ENCODE data around the gene QSER1. TPM values are rescaled to one million over a fixed set of nuclear protein-coding genes. Genes with fewer than 3 reads are reported as not detected.

The QSER1 gene
- total and polyA plus RNA-seq, 10 of the 15 experiments (the other 5 are each of a cell fraction or from before 2014, with no cell fraction given), result 2.1 to 15.0 (median 9.4) TPM

DNA sequence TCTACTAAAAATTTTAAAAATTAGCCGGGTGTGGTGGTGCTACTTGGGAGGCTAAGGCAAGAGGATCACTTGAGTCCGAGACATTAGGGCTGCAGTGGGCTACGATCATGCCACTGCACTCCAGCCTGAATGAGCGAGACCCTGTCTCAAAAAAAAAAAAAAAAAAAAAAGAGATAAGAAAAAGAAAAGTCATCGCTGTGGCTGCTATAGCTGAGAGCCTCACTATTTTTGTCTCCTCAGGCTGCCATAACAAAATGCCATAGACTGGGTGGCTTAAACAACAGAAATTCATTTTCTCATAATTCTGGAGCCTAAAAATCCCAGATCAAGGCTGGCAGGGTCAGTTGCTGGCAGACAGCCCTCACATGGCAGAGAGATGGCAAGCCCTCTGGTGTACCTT is 93.0 kb downstream of the QSER1 start:
- Histone ChIP-seq H3K27ac (ENCODE audit: control insufficient read depth, insufficient read depth) (no peak overlapping the region), H3K79me2 (ENCODE audit: control insufficient read depth, insufficient read depth, low read length) (no peaks in the 10 kb centered on the region), H3K27me3 (replicated peaks in 1 of 2; ENCODE audit: control insufficient read depth in 2 of 2, insufficient read depth in 2 of 2, low read length in 1 of 2) (no peaks in the 10 kb centered on the region), H3K36me3 (ENCODE audit: control insufficient read depth in 2 of 2, insufficient read depth in 2 of 2, low read length in 1 of 2) (no peaks in the 10 kb centered on the region), H3K9me3 (replicated peaks; ENCODE audit: control insufficient read depth, insufficient read depth, low read length) (no peaks in the 10 kb centered on the region), H3K4me3 (no peak overlapping the region), H3K9ac (ENCODE audit: control insufficient read depth, insufficient read depth, low read length) (no peak overlapping the region), H3K4me2 (ENCODE audit: control insufficient read depth, insufficient read depth) (no peak overlapping the region), H3K4me1 (ENCODE audit: control insufficient read depth, insufficient read depth, low read length) (no peaks in the 10 kb centered on the region), H4K20me1 (ENCODE audit: control insufficient read depth, insufficient read depth) (no peaks in the 10 kb centered on the region), H2AFZ (ENCODE audit: control insufficient read depth, low read depth, low read length) (no peak overlapping the region)
- intact Hi-C loops (cut with micrococcal nuclease; ENCODE audit: unreplicated experiment) (no loop called here), in situ Hi-C loops (cut with MboI) (no loop called here)
- FAIRE-seq, result no peak
- WGBS (ENCODE audit: insufficient coverage, insufficient replicate concordance, low lambda C conversion rate, missing lambda C conversion rate), result 100% methylated on average over 5 of the region's 5 CpGs
- ChIA-PET CTCF (no interaction called here), POLR2A (no interaction called here), SMC1A (ENCODE audit: uncharacterized antibody, unreplicated experiment) (interaction anchor here (1.3 kb wide), 1 partner anchor 60 kb away, joined by 3 read pairs; no protein-coding TSS in a partner anchor), RAD21 (ENCODE audit: unreplicated experiment) (no interaction called here)
- DNase-seq (ENCODE audit: low read depth, low spot score), result no peak
- TF ChIP-seq TARDBP (IDR thresholded peaks at IDR 0.05; ENCODE audit: borderline replicate concordance) (no peak), SPI1 (IDR thresholded peaks at IDR 0.05; ENCODE audit: borderline replicate concordance, insufficient read depth, low read depth, low read length) (no peak)
- ATAC-seq, result no peak
- BruUV-seq (replicated peaks), result no TSS peak

DNA sequence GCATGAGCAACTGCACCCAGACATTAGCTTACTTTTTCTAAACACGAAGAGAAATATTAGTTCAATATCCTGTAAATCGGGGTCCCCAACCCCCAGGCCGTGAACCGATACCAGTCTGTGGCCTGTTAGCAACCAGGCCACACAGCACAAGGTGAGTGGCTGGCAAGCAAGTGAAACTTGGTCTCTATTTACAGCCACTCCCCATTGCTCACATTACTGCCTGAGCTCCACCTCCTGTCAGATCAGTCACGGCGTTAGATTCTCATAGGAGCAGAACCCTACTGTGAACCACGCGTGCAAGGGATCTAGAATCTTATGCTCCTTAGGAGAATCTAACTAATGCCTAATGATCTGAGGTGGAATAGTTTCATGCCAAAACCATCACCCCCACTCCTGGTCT is 95.2 kb downstream of the QSER1 start:
- RAD21 ChIA-PET (ENCODE audit: unreplicated experiment), result no interaction called here
- Histone ChIP-seq H3K79me2 (ENCODE audit: control insufficient read depth, insufficient read depth, low read length) (no peaks in the 10 kb centered on the region), H3K27me3 (replicated peaks in 1 of 2; ENCODE audit: control insufficient read depth in 2 of 2, insufficient read depth in 2 of 2, low read length in 1 of 2) (no peaks in the 10 kb centered on the region), H3K36me3 (ENCODE audit: control insufficient read depth in 2 of 2, insufficient read depth in 2 of 2, low read length in 1 of 2) (no peaks in the 10 kb centered on the region), H3K9me3 (replicated peaks; ENCODE audit: control insufficient read depth, insufficient read depth, low read length) (peaks cover 1% of the 10 kb centered on the region; the same call in 1 of the 3 replicates), H3K4me2 (ENCODE audit: control insufficient read depth, insufficient read depth) (no peak overlapping the region), H3K4me1 (ENCODE audit: control insufficient read depth, insufficient read depth, low read length) (no peaks in the 10 kb centered on the region), H4K20me1 (ENCODE audit: control insufficient read depth, insufficient read depth) (no peaks in the 10 kb centered on the region), H3K27ac (ENCODE audit: control insufficient read depth, insufficient read depth) (no peak overlapping the region), H2AFZ (ENCODE audit: control insufficient read depth, low read depth, low read length) (no peak overlapping the region), H3K9ac (ENCODE audit: control insufficient read depth, insufficient read depth, low read length) (no peak overlapping the region), H3K4me3 (no peak overlapping the region)
- WGBS (ENCODE audit: insufficient coverage, insufficient replicate concordance, low lambda C conversion rate, missing lambda C conversion rate), result 97% methylated on average over 8 of the region's 8 CpGs
- no peak for TF ChIP-seq SRF (IDR thresholded peaks at IDR 0.05; ENCODE audit: low read depth in 2 of 2, low read length in 2 of 2)
- no peak for TF ChIP-seq SPI1 (IDR thresholded peaks at IDR 0.05; ENCODE audit: borderline replicate concordance, insufficient read depth, low read depth, low read length)
- TF ChIP-seq, protein P1, sequence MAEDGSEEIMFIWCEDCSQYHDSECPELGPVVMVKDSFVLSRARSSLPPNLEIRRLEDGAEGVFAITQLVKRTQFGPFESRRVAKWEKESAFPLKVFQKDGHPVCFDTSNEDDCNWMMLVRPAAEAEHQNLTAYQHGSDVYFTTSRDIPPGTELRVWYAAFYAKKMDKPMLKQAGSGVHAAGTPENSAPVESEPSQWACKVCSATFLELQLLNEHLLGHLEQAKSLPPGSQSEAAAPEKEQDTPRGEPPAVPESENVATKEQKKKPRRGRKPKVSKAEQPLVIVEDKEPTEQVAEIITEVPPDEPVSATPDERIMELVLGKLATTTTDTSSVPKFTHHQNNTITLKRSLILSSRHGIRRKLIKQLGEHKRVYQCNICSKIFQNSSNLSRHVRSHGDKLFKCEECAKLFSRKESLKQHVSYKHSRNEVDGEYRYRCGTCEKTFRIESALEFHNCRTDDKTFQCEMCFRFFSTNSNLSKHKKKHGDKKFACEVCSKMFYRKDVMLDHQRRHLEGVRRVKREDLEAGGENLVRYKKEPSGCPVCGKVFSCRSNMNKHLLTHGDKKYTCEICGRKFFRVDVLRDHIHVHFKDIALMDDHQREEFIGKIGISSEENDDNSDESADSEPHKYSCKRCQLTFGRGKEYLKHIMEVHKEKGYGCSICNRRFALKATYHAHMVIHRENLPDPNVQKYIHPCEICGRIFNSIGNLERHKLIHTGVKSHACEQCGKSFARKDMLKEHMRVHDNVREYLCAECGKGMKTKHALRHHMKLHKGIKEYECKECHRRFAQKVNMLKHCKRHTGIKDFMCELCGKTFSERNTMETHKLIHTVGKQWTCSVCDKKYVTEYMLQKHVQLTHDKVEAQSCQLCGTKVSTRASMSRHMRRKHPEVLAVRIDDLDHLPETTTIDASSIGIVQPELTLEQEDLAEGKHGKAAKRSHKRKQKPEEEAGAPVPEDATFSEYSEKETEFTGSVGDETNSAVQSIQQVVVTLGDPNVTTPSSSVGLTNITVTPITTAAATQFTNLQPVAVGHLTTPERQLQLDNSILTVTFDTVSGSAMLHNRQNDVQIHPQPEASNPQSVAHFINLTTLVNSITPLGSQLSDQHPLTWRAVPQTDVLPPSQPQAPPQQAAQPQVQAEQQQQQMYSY (CRISPR knock-in tag; IDR thresholded peaks at IDR 0.05), result no peak
- intact Hi-C loops (cut with micrococcal nuclease; ENCODE audit: unreplicated experiment) (no loop called here), in situ Hi-C loops (cut with MboI) (no loop called here)
- DNase-seq (ENCODE audit: low read depth, low spot score), result no peak
- CTCF ChIA-PET, result interaction anchor here (0.6 kb wide), 1 partner anchor 1105 kb away, joined by 3 read pairs; no protein-coding TSS in a partner anchor
- POLR2A ChIA-PET, result no interaction called here
- BruUV-seq (replicated peaks), result no TSS peak
- no peak for FAIRE-seq
- no peak; the same call in 2 of the 3 replicates for ATAC-seq
- SMC1A ChIA-PET (ENCODE audit: uncharacterized antibody, unreplicated experiment), result interaction anchor here (0.8 to 1.1 kb wide), 2 partner anchors 19 to 20 kb away, joined by 3 to 4 read pairs; no protein-coding TSS in a partner anchor

Data from GM12878 (cell line).